Endothelial cell (in vitro differentiated cells): ENCODE results near the gene MAP3K8. TPM values are rescaled to one million over a fixed set of nuclear protein-coding genes. Genes with fewer than 3 reads are reported as not detected.
"Not testable (repeated sequence)": the region's sequence is repeated elsewhere in the genome, so short reads cannot be mapped to it uniquely, and the experiment has no call there.

Experiments used
- DNase-seq: peaks from one replicate; pipeline ENCODE4 v3.0.0; 2021; ENCODE audit warnings: low spot score
- H3K27ac Mint-ChIP-seq: one replicate; pipeline ENCODE4 v1.8.0; 2021; ENCODE audit warnings: mixed read lengths, inconsistent platforms; ENCODE audit not compliant: unreplicated experiment
- H3K27me3 Mint-ChIP-seq: one replicate; pipeline ENCODE4 v1.8.0; 2021; ENCODE audit warnings: mild to moderate bottlenecking, moderate library complexity, mixed read lengths, inconsistent platforms; ENCODE audit not compliant: unreplicated experiment
- H3K36me3 Mint-ChIP-seq: one replicate; pipeline ENCODE4 v1.8.0; 2021; ENCODE audit warnings: mild to moderate bottlenecking, low read depth, mixed read lengths, inconsistent platforms; ENCODE audit not compliant: unreplicated experiment
- H3K4me1 Mint-ChIP-seq: one replicate; pipeline ENCODE4 v1.8.0; 2021; ENCODE audit warnings: mild to moderate bottlenecking, mixed read lengths, inconsistent platforms; ENCODE audit not compliant: unreplicated experiment
- H3K4me3 Mint-ChIP-seq: one replicate; pipeline ENCODE4 v1.8.0; 2021; ENCODE audit warnings: mild to moderate bottlenecking, mixed read lengths, inconsistent platforms; ENCODE audit not compliant: unreplicated experiment
- H3K9me3 Mint-ChIP-seq: one replicate; pipeline ENCODE4 v1.8.0; 2021; ENCODE audit warnings: mixed read lengths, inconsistent platforms; ENCODE audit not compliant: unreplicated experiment
- CTCF ChIP-seq: fragments of 200-600 bp; sonication (generic); IDR thresholded peaks from one replicate; pipeline ENCODE4 v1.5.0; 2021; ENCODE audit warnings: antibody characterized with exemption; ENCODE audit not compliant: unreplicated experiment
- total RNA-seq: library from RNA; stranded (reverse); fragmentation: NEBNext Ultra II Directional; extraction: Animal tissue kit (Norgen Biotek cat#: 25700); gene quantifications from one replicate; pipeline ENCODE4 v1.2.1, GENCODE V29; 2021; ENCODE audit not compliant: unreplicated experiment

MAP3K8 gene
- total RNA-seq, 1 donor from 2014 or later, result 6.2 TPM

GRCh38 chr10:30467651-30468338 lies 33.8 kb downstream of the MAP3K8 start:
- Mint-ChIP-seq H3K4me3 (no peak overlapping the region), H3K36me3 (no peaks in the 10 kb centered on the region), H3K27me3 (no peaks in the 10 kb centered on the region), H3K9me3 (no peaks in the 10 kb centered on the region), H3K27ac (no peak overlapping the region), H3K4me1 (no peaks in the 10 kb centered on the region)
- no peak for DNase-seq
- TF ChIP-seq CTCF, result no peak

- no peak for DNase-seq
- no peak overlapping the region for H3K4me3 Mint-ChIP-seq
- H3K27ac Mint-ChIP-seq, result no peak overlapping the region
- peaks cover 3% of the 10 kb centered on the region for H3K27me3 Mint-ChIP-seq
- peaks cover 4% of the 10 kb centered on the region for H3K36me3 Mint-ChIP-seq
- H3K4me1 Mint-ChIP-seq, result no peaks in the 10 kb centered on the region
- H3K9me3 Mint-ChIP-seq, result no peaks in the 10 kb centered on the region
- no peak for TF ChIP-seq CTCF
Measured at GRCh38 chr10:30472414-30473155, 38.6 kb downstream of the MAP3K8 start.

- not testable (repeated sequence) for DNase-seq, H3K9me3 Mint-ChIP-seq, H3K27me3 Mint-ChIP-seq, H3K36me3 Mint-ChIP-seq, H3K4me1 Mint-ChIP-seq, H3K27ac Mint-ChIP-seq, H3K4me3 Mint-ChIP-seq
Measured at GRCh38 chr10:30475515-30475914, 41.5 kb downstream of the MAP3K8 start.

DNA sequence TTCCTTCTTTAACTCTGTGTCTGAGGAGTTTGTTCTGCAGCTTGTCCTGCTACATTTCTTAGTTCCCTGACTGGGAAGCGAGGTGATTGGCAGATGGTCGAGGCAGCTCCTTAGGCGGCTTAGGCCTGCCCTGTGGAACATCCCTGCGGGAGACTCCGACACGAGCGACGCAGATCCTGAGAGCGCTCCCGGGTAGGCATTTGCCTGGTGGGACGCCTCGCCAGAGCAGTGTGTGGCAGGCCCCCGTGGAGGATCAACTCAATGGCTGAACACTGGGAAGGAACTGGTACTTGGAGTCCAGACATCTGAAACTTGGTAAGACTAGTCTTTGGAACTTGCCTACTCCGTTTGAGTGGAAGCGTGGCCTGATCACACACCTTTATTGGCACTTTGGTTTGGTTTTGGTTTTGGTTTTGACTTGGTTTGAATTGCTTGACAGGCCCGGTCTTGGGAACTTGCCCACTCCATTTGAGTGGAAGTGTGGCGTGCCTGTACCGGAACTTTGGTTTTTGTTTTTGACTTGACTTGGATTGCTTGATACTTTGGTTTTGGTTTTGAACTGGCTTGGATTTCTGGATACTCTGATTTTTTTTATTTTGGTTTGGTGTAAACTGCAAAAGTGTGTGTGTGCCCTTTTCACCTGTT lies 42.6 kb downstream of the MAP3K8 start:
- no peak for DNase-seq
- Mint-ChIP-seq H3K36me3 (peaks cover 4% of the 10 kb centered on the region), H3K4me3 (peak overlapping the region; percentile 35), H3K9me3 (no peaks in the 10 kb centered on the region), H3K27me3 (peaks cover 5% of the 10 kb centered on the region), H3K27ac (no peak overlapping the region), H3K4me1 (no peaks in the 10 kb centered on the region)
- no peak for TF ChIP-seq CTCF

- H3K27me3 Mint-ChIP-seq, H3K9me3 Mint-ChIP-seq, H3K4me3 Mint-ChIP-seq, H3K36me3 Mint-ChIP-seq, DNase-seq, H3K27ac Mint-ChIP-seq, H3K4me1 Mint-ChIP-seq: not testable (repeated sequence)
Measured at GRCh38 chr10:30479513-30479912, 45.5 kb downstream of the MAP3K8 start.

- no peak for DNase-seq
- H3K27ac Mint-ChIP-seq, result no peak overlapping the region
- peaks cover 3% of the 10 kb centered on the region for H3K27me3 Mint-ChIP-seq
- TF ChIP-seq CTCF, result no peak
- no peak overlapping the region for H3K4me3 Mint-ChIP-seq
- H3K4me1 Mint-ChIP-seq, result no peaks in the 10 kb centered on the region
- H3K36me3 Mint-ChIP-seq, result no peaks in the 10 kb centered on the region
- H3K9me3 Mint-ChIP-seq, result no peaks in the 10 kb centered on the region
Measured at GRCh38 chr10:30481603-30482002, 47.6 kb downstream of the MAP3K8 start.
